NCI-H146 treated with DMSO at 0.1 percent for 48 hours (cell line): Measurements from ENCODE around the gene DENR.

Source experiments
- DNase-seq: peaks from one replicate; lab custom pipeline; 2025; ENCODE audit not compliant: unreplicated experiment; lab: John Stamatoyannopoulos, UW

Gene DENR

DNA sequence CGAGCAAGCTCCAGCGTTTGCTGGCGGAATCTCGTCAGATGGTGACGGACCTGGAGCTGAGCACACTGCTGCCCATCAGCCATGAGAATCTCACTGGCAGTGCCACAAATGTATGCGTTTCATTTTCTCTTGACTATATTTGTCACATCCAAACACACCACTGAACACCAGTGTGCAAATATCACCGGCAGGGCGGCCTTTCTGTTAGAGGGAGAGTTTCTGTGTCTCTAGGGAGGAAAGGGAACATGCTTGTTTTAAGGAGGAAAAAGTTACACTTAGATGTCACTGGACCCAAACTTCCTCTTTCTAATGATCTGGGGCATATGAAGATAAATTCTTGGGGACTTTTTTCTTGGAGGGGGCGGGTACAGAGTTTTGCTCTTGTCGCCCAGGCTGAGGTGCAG lies 60.7 kb downstream of the DENR start:
- DNase-seq, result no peak

DNA sequence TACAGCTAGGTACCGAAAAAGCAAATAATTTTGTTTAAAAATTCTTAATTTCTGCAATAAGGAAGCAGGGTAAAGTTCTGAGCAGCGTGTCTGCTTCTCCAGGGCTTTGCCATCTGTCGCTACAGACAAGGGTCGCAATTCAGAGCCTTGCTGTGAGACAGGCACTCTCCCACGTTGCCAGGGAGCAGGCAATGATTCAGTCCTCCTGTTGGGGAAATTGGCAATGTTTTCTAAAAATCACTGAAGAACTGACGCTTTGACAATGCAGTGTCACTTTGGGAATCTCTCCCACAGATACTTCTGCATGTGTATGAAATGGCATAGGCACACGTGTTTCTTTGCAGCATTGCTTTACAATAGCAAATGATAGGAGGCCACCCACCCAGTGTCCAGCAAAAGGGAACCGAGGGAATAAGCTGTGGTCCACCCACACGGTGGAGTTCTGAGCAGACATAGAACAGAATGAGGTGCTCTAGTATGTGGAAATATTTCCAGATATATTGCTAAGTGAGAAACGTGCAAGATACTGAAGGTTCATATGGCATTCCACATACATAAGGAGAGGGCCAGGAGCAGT lies 66.7 kb downstream of the DENR start:
- DNase-seq, result no peak

DNA sequence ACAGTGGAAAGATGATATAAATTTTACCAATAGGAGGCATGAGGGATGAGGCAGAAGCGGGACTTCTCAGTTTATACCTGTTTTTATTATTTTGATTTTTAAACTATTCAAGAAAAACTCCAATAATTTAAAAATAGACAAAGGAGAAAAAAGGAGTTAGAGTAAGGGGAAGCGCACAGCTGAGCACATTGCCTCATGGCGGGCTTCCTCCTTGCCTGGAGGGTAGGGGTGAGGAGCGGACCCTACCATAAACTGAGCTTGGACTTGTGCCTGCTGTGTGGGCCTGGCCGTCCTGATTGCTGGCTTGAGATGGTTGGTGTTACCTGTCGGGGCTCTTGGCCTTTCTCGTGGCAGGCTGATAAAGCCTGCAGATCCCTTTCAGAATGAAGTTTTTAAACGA lies 67.5 kb downstream of the DENR start:
- DNase-seq, result no peak
